ENCODE results near the gene ALPI. TPM values are rescaled to one million over a fixed set of nuclear protein-coding genes. Genes with fewer than 3 reads are reported as not detected.

ALPI gene
- total and polyA plus RNA-seq, 8 donors, result 1.4 to 12.3 TPM; not detected in 6

DNA sequence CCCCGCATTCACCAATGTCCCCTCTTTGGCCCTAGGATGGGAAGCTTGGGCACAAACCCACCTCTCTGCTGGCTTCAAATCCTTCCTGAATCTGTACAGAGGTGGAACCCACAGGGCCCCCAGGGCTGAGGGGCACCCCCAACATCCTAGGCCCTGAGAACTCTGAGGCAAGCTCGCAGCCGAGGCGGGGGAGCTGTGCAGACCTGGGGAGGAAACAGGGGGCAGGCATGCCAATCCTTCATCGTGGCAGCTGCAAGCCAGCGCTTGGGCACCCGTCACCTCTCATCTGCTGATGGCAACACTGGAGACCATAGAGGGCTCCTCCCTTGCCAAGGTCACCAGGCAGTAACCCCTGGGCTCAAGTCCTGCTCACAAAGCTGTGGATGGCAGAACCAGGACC lies 20.8 kb downstream of the ALPI start:
- no peak overlapping the region for H3K4me3 ChIP-seq
- H3K27me3 ChIP-seq, result peaks cover 0 to 71% (median 14%) of the 10 kb centered on the region in 3 donors
- H3K36me3 ChIP-seq, result no peaks in the 10 kb centered on the region
- DNase-seq, result no peak
- H3K4me1 ChIP-seq, result no peaks in the 10 kb centered on the region
- no peak for TF ChIP-seq POLR2A (IDR thresholded peaks at IDR 0.05)
- no peak overlapping the region for H3K27ac ChIP-seq
- H3K9me3 ChIP-seq, result peaks cover 0 to 7% (median 3%) of the 10 kb centered on the region in 4 donors
- intact Hi-C loops (cut with DNase I; ENCODE audit: low total_unique reads), result no loop called here
- WGBS, 5 donors, result 86 to 100% (median 92%) methylated on average over 2 to 7 of the region's 7 CpGs

DNA sequence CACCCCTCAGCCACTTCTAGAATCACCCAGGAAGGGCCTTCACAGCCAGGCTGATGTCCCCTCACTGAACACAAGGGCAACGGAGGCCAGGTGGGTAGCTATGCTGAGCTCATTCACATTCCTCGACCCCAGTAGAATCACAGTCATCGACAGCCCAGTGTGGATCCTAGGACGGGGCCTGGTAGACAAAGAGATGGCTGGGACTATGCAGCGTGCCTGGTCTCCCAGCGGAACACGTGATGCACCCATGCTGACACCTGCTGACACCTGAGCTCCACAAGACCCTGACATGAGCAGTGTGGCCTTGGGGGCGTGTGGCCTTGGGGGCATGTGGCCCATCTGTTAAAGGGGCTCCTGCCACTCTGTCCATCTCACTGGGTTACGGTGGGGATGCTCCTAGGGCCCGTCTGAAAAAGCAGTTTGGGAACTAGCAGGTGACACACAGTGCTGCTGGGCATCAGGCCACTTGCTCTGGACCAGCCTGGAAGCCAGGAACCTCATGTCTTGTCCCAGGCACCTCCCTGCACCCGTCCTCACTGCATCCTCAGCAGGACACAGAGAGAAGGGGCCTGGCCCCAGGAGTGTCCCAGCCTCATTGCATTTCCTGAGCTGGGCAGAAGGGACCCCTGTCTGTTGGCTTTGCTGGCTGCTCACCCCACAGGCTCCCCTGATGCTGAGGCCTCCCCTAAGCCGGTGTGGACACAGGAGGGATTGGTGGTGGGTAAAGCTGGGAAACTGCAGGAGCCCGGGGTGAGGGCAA lies 22.0 kb downstream of the ALPI start:
- Histone ChIP-seq H3K4me1 (no peaks in the 10 kb centered on the region), H3K27ac (no peak overlapping the region), H3K27me3 (peaks cover 0 to 78% (median 14%) of the 10 kb centered on the region in 3 donors), H3K9me3 (no peaks in the 10 kb centered on the region), H3K36me3 (no peaks in the 10 kb centered on the region), H3K4me3 (no peak overlapping the region)
- intact Hi-C loops (cut with DNase I; ENCODE audit: low total_unique reads), result no loop called here
- 79 to 91% (median 88%) methylated on average over 10 to 13 of the region's 13 CpGs for WGBS, 5 donors
- no peak for DNase-seq
- TF ChIP-seq POLR2AphosphoS5 (IDR thresholded peaks at IDR 0.05) (no peak), POLR2A (IDR thresholded peaks at IDR 0.05) (no peak), EP300 (IDR thresholded peaks at IDR 0.05) (no peak)
- TF ChIP-seq, protein P1, sequence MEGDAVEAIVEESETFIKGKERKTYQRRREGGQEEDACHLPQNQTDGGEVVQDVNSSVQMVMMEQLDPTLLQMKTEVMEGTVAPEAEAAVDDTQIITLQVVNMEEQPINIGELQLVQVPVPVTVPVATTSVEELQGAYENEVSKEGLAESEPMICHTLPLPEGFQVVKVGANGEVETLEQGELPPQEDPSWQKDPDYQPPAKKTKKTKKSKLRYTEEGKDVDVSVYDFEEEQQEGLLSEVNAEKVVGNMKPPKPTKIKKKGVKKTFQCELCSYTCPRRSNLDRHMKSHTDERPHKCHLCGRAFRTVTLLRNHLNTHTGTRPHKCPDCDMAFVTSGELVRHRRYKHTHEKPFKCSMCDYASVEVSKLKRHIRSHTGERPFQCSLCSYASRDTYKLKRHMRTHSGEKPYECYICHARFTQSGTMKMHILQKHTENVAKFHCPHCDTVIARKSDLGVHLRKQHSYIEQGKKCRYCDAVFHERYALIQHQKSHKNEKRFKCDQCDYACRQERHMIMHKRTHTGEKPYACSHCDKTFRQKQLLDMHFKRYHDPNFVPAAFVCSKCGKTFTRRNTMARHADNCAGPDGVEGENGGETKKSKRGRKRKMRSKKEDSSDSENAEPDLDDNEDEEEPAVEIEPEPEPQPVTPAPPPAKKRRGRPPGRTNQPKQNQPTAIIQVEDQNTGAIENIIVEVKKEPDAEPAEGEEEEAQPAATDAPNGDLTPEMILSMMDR (IDR thresholded peaks at IDR 0.05), result no peak

DNA sequence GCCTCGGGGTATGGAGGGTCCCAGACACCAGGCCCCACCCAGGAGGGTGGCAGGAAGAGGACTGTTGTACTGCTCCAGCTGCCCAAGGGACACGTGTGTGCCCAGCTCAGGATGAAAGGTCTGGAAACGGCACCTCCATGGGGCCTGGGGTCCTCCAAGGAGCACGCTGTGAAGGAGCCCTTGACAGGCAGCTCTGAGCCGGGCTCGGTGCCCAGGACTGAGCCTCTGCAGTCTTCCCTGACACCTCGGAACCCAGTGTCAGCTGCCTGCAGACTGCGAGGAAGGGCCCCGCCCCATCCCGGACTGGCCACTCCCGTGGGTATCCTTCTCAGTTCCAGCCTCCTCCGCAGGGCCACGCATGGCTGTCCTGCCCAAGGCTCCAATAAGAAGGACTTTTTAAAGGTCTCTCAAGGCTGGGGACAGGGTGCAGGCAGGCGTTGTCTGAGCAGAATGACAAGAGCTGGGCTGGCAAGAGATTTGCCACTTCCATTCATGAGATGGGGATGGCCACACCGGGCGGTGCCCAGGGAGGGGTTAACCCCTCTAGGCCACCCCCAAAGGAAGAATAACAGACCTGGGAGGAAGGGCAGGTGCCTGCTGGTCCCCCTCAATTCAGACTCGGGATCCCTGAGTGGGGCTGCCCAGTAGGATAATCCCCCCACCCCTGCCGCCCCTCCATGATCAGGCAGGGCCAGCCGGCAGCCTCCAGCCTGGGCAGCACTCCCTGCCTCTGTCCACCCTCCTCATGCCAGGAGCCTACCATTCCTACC lies 22.8 kb downstream of the ALPI start:
- Histone ChIP-seq H3K9me3 (no peaks in the 10 kb centered on the region), H3K4me3 (no peak overlapping the region), H3K4me1 (no peaks in the 10 kb centered on the region), H3K36me3 (no peaks in the 10 kb centered on the region), H3K27ac (no peak overlapping the region), H3K27me3 (peaks cover 4 to 79% (median 11%) of the 10 kb centered on the region in 3 donors)
- no peak for DNase-seq
- WGBS, 5 donors, result 57 to 68% (median 65%) methylated on average over 8 to 19 of the region's 19 CpGs
- intact Hi-C loops (cut with DNase I; ENCODE audit: low total_unique reads), result no loop called here
- TF ChIP-seq, protein P1 (IDR thresholded peaks at IDR 0.05), result no peak
- no peak for TF ChIP-seq POLR2A (IDR thresholded peaks at IDR 0.05)
- no peak for TF ChIP-seq EP300 (IDR thresholded peaks at IDR 0.05)
- no peak for TF ChIP-seq POLR2AphosphoS5 (IDR thresholded peaks at IDR 0.05)

DNA sequence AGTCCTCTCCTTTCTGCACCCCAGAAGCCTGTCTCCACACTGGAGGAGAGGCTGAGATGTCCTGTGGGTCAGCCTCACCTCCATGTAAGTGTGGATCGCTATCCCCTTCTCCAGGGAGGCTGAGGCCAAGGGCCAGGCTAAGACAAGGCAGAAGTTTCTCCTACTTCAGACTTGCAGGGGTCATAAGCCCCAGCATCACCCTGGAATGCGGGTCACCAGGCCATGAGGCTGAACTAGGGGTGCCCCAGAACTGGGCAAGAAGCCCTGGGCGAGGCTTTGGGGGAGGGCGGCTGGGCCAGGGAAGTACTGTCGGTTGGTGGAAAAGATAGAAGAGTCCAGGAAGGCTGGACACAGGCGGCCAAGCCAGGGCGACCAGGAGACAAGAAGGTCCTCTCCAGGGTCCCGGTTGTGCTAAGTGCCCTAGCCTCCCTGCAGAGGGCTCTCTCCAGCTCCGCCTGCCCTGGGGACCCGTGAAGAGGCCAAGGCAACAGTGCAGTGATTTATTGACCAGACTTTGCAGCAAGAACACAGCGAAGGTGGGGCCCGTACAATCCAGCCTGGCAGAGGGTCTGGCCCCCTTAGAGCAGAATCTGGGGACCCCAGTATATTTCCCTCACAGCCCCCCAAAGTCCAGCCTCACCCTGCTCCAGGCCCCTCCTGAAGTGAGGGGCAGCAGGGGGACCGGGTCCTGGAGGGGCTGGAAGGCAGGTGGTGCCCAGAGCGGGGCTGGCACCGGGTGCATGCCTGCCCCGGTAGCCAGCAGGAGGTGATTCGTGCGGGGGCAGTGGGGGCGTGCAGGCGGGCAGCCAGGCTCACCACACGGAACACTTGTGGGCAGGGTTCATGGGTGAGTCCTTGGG lies 23.6 kb downstream of the ALPI start:
- H3K27ac ChIP-seq, result no peak overlapping the region
- H3K9me3 ChIP-seq, result no peaks in the 10 kb centered on the region
- no peak overlapping the region for H3K4me3 ChIP-seq
- H3K4me1 ChIP-seq, result no peaks in the 10 kb centered on the region
- intact Hi-C loops (cut with DNase I; ENCODE audit: low total_unique reads), result no loop called here
- H3K27me3 ChIP-seq, result peaks cover 7 to 79% (median 19%) of the 10 kb centered on the region in 3 donors
- no peak for DNase-seq
- TF ChIP-seq, protein P1 (IDR thresholded peaks at IDR 0.05), result no peak
- TF ChIP-seq POLR2AphosphoS5 (IDR thresholded peaks at IDR 0.05) (no peak), EP300 (IDR thresholded peaks at IDR 0.05) (no peak), POLR2A (IDR thresholded peaks at IDR 0.05) (no peak)
- 63 to 70% (median 66%) methylated on average over 13 to 21 of the region's 21 CpGs for WGBS, 5 donors
- H3K36me3 ChIP-seq, result no peaks in the 10 kb centered on the region
